ENCODE data around the gene BTN3A1. TPM values are rescaled to one million over a fixed set of nuclear protein-coding genes. Genes with fewer than 3 reads are reported as not detected.
"Not testable (repeated sequence)": the region's sequence is repeated elsewhere in the genome, so short reads cannot be mapped to it uniquely, and the experiment has no call there.

Gene BTN3A1
- polyA plus RNA-seq, 1 experiment = 18.4 TPM

GRCh38 chr6:26427451-26427809 is 25.4 kb downstream of the BTN3A1 start:
- DNase-seq (ENCODE audit: low read depth) = no peak
- Histone ChIP-seq H3K4me3 (ENCODE audit: low read depth, low read length) (no peak overlapping the region), H3K36me3 (ENCODE audit: control insufficient read depth, insufficient read depth, low read length) (peaks cover 12% of the 10 kb centered on the region), H3K27me3 (ENCODE audit: control insufficient read depth, insufficient read depth, low read length) (no peaks in the 10 kb centered on the region)
- POLR2A ChIA-PET = interaction anchor here (0.6 kb wide), 1 partner anchor 65 kb away, joined by 3 read pairs; no protein-coding TSS in a partner anchor
- TF ChIP-seq CTCF (IDR thresholded peaks at IDR 0.05; ENCODE audit: insufficient read depth, low read depth, low read length) = no peak
- CTCF ChIA-PET = interaction anchor here (0.7 to 1.0 kb wide), 2 partner anchors 12 to 86 kb away, joined by 3 read pairs; no protein-coding TSS in a partner anchor

- no peak overlapping the region for H3K4me3 ChIP-seq (ENCODE audit: low read depth, low read length)
- ChIA-PET POLR2A (no interaction called here), CTCF (interaction anchor here (1.0 kb wide), 1 partner anchor 11 kb away, joined by 3 read pairs; no protein-coding TSS in a partner anchor)
- H3K36me3 ChIP-seq (ENCODE audit: control insufficient read depth, insufficient read depth, low read length) = peaks cover 12% of the 10 kb centered on the region
- TF ChIP-seq CTCF (IDR thresholded peaks at IDR 0.05; ENCODE audit: insufficient read depth, low read depth, low read length) = no peak
- DNase-seq (ENCODE audit: low read depth) = no peak
- no peaks in the 10 kb centered on the region for H3K27me3 ChIP-seq (ENCODE audit: control insufficient read depth, insufficient read depth, low read length)
Measured at GRCh38 chr6:26428206-26428605, 26.1 kb downstream of the BTN3A1 start.

- POLR2A ChIA-PET = no interaction called here
- CTCF ChIA-PET = interaction anchor here (0.9 to 1.2 kb wide), 2 partner anchors 9 to 164 kb away, joined by 3 to 4 read pairs; no protein-coding TSS in a partner anchor
- H3K27me3 ChIP-seq (ENCODE audit: control insufficient read depth, insufficient read depth, low read length) = no peaks in the 10 kb centered on the region
Measured at GRCh38 chr6:26430787-26431186, 28.7 kb downstream of the BTN3A1 start.

GRCh38 chr6:26431258-26432172 is 29.4 kb downstream of the BTN3A1 start:
- ChIA-PET CTCF (interaction anchor here (1.2 kb wide), 1 partner anchor 163 kb away, joined by 3 read pairs; no protein-coding TSS in a partner anchor), POLR2A (no interaction called here)
- Histone ChIP-seq H3K4me3 (ENCODE audit: low read depth, low read length) (no peak overlapping the region), H3K27me3 (ENCODE audit: control insufficient read depth, insufficient read depth, low read length) (no peaks in the 10 kb centered on the region), H3K36me3 (ENCODE audit: control insufficient read depth, insufficient read depth, low read length) (peaks cover 9% of the 10 kb centered on the region)
- DNase-seq (ENCODE audit: low read depth) = no peak
- TF ChIP-seq CTCF (IDR thresholded peaks at IDR 0.05; ENCODE audit: insufficient read depth, low read depth, low read length) = no peak

More at GRCh38 chr6:26430787-26431186, 28.7 kb downstream of the BTN3A1 start:
- no peak overlapping the region for H3K4me3 ChIP-seq (ENCODE audit: low read depth, low read length)
- TF ChIP-seq CTCF (IDR thresholded peaks at IDR 0.05; ENCODE audit: insufficient read depth, low read depth, low read length) = no peak
- H3K36me3 ChIP-seq (ENCODE audit: control insufficient read depth, insufficient read depth, low read length) = peaks cover 12% of the 10 kb centered on the region
- no peak for DNase-seq (ENCODE audit: low read depth)

GRCh38 chr6:26432627-26433201 is 30.6 kb downstream of the BTN3A1 start:
- ChIA-PET POLR2A (no interaction called here), CTCF (no interaction called here)
- Histone ChIP-seq H3K36me3 (ENCODE audit: control insufficient read depth, insufficient read depth, low read length) (peaks cover 6% of the 10 kb centered on the region), H3K4me3 (ENCODE audit: low read depth, low read length) (no peak overlapping the region), H3K27me3 (ENCODE audit: control insufficient read depth, insufficient read depth, low read length) (no peaks in the 10 kb centered on the region)
- no peak for TF ChIP-seq CTCF (IDR thresholded peaks at IDR 0.05; ENCODE audit: insufficient read depth, low read depth, low read length)
- no peak for DNase-seq (ENCODE audit: low read depth)

GRCh38 chr6:26433680-26434079 is 31.6 kb downstream of the BTN3A1 start:
- H3K36me3 ChIP-seq (ENCODE audit: control insufficient read depth, insufficient read depth, low read length); H3K4me3 ChIP-seq (ENCODE audit: low read depth, low read length); DNase-seq (ENCODE audit: low read depth); POLR2A ChIA-PET; H3K27me3 ChIP-seq (ENCODE audit: control insufficient read depth, insufficient read depth, low read length): not testable (repeated sequence)
- CTCF ChIA-PET = interaction anchor here (0.6 to 1.3 kb wide), 2 partner anchors 12 to 13 kb away, joined by 3 to 4 read pairs; no protein-coding TSS in a partner anchor

All from BJ (cell line).